ENCODE measurements around the gene CYTH1.

The CYTH1 gene

DNA sequence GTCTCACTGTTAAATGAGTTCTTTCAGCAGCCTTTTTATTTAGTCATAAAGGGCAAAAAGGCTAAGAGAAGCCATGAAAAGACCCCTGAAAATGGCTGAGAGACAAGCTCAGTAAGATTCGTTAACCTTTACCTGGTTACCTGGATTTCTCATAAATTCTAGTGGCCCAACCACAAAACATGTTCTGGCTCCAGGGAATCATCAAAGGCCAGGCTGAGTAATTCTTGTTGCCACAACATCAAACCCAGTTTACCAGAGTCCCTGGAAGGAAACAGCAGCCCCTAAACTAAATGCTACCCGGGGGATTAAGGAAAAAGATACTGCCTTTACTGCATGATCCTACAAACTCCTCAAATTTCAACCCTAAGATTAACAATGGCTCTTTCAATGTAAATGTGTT, 15.8 kb downstream of the CYTH1 start:
- TF ChIP-seq, protein P1, sequence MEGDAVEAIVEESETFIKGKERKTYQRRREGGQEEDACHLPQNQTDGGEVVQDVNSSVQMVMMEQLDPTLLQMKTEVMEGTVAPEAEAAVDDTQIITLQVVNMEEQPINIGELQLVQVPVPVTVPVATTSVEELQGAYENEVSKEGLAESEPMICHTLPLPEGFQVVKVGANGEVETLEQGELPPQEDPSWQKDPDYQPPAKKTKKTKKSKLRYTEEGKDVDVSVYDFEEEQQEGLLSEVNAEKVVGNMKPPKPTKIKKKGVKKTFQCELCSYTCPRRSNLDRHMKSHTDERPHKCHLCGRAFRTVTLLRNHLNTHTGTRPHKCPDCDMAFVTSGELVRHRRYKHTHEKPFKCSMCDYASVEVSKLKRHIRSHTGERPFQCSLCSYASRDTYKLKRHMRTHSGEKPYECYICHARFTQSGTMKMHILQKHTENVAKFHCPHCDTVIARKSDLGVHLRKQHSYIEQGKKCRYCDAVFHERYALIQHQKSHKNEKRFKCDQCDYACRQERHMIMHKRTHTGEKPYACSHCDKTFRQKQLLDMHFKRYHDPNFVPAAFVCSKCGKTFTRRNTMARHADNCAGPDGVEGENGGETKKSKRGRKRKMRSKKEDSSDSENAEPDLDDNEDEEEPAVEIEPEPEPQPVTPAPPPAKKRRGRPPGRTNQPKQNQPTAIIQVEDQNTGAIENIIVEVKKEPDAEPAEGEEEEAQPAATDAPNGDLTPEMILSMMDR (conservative IDR thresholded peaks at IDR 0.05; ENCODE audit: control insufficient read depth, insufficient read depth, low read depth, low read length): no peak
- DNase-seq (ENCODE audit: low read depth): no peak
- H3K4me3 ChIP-seq (ENCODE audit: control insufficient read depth, low read depth, low read length): no peak overlapping the region

DNA sequence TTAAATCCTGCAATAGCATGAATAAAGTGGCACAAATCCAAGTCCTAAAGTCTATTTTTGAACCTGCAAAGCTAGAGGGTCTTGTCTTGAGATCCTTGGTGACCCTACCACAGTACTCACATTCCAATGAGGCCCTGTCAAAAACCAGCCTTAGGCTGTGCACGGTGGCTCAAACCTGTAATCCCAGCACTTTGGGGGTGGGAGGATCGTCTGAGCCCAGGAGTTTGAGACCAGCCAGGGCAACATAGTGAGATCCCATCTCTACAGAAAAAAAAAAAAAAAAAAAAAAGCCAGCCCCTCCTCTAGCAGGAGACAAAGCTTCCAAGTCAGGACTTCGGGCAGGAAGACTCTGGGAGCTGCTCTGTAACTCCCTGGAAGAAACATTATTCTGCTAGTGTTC, 16.3 kb downstream of the CYTH1 start:
- no peak overlapping the region for H3K4me3 ChIP-seq (ENCODE audit: control insufficient read depth, low read depth, low read length)
- DNase-seq (ENCODE audit: low read depth): no peak
- TF ChIP-seq, protein P1 (conservative IDR thresholded peaks at IDR 0.05; ENCODE audit: control insufficient read depth, insufficient read depth, low read depth, low read length): no peak

DNA sequence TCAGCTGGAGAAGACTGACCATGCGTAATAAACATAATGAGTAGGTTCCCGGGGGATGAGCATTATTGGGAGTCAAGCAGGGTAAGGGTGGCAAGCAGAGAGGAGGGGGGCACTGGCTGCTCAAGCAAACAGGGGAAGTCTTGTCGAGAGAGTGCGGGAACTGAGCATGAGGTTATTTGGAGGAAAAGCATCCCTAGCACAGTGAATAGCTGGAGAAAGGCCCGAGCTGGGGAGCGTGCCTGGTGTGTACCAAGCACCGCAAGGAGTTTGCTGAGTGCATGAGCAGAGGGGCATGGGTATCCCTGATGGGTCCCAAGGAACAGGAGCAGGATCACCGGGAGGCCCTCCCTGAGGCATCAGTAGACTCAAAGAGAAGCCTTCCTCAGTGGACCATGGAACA, 17.2 kb downstream of the CYTH1 start:
- TF ChIP-seq, protein P1 (conservative IDR thresholded peaks at IDR 0.05; ENCODE audit: control insufficient read depth, insufficient read depth, low read depth, low read length): no peak
- DNase-seq (ENCODE audit: low read depth): no peak
- no peak overlapping the region for H3K4me3 ChIP-seq (ENCODE audit: control insufficient read depth, low read depth, low read length)

- H3K4me3 ChIP-seq (ENCODE audit: control insufficient read depth, low read depth, low read length): no peak overlapping the region
- TF ChIP-seq, protein P1 (conservative IDR thresholded peaks at IDR 0.05; ENCODE audit: control insufficient read depth, insufficient read depth, low read depth, low read length): no peak
- DNase-seq (ENCODE audit: low read depth): peak; percentile 31
These were observed 18.5 kb downstream of the CYTH1 start for GRCh38 chr17:78763561-78763960.

GRCh38 chr17:78761789-78762406, 20.2 kb downstream of the CYTH1 start:
- DNase-seq (ENCODE audit: low read depth): no peak
- no peak overlapping the region for H3K4me3 ChIP-seq (ENCODE audit: control insufficient read depth, low read depth, low read length)
- TF ChIP-seq, protein P1 (conservative IDR thresholded peaks at IDR 0.05; ENCODE audit: control insufficient read depth, insufficient read depth, low read depth, low read length): no peak

- H3K4me3 ChIP-seq (ENCODE audit: control insufficient read depth, low read depth, low read length): no peak overlapping the region
- TF ChIP-seq, protein P1 (conservative IDR thresholded peaks at IDR 0.05; ENCODE audit: control insufficient read depth, insufficient read depth, low read depth, low read length): no peak
- DNase-seq (ENCODE audit: low read depth): no peak
These were observed 22.1 kb downstream of the CYTH1 start for GRCh38 chr17:78759969-78760352.
